T-helper 2 cell treated with Interferon-gamma antibody and Interleukin-4, amounts not matched to agents 100 ng/mL and 5 ng/mL, for 36 hours (primary cell): ENCODE data around the gene HSPBAP1. TPM values are rescaled to one million over a fixed set of nuclear protein-coding genes. Genes with fewer than 3 reads are reported as not detected.
"Not testable (repeated sequence)": the region's sequence is repeated elsewhere in the genome, so short reads cannot be mapped to it uniquely, and the experiment has no call there.

Source experiments
- intact Hi-C: fragments of 100-400 bp; cut with micrococcal nuclease; formaldehyde crosslinking; loops from one replicate; pipeline ENCODE4 v1.15.1; 2023
- total RNA-seq: library from RNA; stranded (reverse); gene quantifications from 2 replicates; pipeline ENCODE4 v1.2.3, GENCODE V29; 2022

HSPBAP1 gene
- total RNA-seq, 1 donor from 2014 or later = 8.2 TPM

DNA sequence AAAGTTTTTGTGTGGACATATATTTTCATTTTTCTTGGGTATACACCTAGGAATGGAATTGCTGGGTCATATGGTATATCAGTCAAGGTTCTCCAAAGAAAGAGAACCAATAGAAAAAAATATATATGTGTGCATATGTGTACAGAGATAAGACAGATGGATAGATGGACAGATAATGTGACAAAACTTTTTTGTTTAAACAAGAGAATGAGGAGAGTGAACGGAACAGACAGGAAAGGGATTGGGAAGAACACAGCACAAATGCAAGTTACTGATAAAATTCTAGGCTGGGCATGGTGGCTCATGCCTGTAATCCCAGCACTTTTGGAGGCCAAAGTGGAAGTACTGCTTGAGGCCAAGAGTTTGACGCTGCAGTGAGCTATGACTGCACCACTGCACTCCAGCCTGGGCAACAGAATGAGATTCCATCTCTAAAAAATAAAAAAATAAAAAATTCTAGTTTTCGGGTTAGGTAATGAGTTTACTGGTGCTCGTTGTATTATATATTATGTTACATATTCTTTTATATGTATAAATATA lies 50.0 kb downstream of the HSPBAP1 start:
- intact Hi-C loops = no loop called here

- intact Hi-C loops = no loop called here
Observed at GRCh38 chr3:122742234-122742633, 51.4 kb downstream of the HSPBAP1 start.

DNA sequence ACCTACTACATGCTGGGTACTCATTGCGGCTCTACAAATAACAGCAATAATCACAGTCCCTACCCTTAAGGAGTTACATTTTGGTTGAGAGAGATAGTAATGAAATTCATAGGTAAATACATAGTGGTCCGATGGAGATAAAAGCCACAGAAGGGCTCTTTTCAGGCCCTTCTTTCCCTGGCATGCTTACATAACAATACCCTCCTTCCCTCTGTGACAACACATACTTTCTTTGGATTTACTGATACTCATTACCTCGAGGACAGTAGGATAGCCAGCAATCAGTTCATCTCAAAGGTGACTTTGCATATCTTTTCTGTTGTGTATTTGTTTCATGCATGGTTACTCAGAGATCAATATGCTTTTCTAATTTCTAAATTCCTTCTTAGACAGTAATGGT lies 54.5 kb downstream of the HSPBAP1 start:
- intact Hi-C loops = no loop called here

- intact Hi-C loops = not testable (repeated sequence)
Observed at GRCh38 chr3:122732682-122733525, 60.7 kb downstream of the HSPBAP1 start.

- intact Hi-C loops = no loop called here
Observed at GRCh38 chr3:122730240-122730639, 63.4 kb downstream of the HSPBAP1 start.

DNA sequence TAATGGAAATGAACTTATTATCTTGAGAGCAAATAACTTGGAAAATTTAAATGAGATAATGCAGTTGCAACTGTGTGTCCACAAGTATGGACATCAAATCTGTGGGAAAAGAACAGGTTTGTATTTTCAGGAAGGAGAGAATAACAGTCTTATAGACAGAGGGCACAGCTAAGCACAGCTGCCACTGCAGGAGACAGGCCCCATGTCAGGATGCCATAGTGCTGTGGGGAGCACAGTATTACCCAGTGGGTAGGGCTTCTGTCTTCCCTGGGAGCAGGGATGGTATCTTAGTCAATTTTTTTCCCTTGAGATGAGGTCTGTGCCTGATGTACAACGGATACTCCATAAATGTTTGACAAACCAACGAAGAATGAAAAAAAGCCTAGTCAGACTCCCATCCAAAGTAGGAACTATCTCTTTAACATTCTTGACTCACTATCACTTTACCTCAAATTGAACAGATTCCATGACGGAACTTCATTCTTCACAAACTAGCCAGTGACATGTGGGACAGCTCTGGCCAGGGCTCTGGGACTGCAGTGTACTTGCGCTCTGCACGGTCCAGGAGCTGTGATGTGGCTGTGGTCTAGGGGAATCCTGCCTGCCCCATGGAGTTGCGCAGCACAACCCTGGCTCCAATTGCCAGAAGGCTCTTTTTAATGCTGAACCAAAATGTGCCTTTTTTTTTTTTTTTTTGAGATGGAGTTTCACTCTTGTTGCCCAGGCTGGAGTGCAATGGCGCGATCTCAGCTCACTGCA lies 64.7 kb downstream of the HSPBAP1 start:
- intact Hi-C loops = no loop called here

- intact Hi-C loops = no loop called here
Observed at GRCh38 chr3:122728186-122728585, 65.4 kb downstream of the HSPBAP1 start.

DNA sequence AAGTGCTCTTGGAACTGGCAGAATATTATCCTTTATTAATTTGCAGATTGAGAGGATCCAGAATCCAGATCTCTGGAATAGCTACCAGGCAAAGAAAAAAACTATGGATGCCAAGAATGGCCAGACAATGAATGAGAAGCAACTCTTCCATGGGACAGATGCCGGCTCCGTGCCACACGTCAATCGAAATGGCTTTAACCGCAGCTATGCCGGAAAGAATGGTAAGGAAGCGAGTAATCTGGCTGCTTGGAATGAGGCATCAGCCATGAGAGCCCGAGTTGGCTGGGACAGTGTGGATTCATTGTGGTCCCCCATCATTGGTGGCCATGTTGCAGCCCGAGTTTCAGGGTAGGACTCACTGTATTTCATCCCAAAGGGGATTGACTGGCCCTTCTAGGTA lies 65.9 kb downstream of the HSPBAP1 start:
- intact Hi-C loops = no loop called here

- intact Hi-C loops = no loop called here
Observed at GRCh38 chr3:122727294-122727693, 66.3 kb downstream of the HSPBAP1 start.

- intact Hi-C loops = no loop called here
Observed at GRCh38 chr3:122725106-122725505, 68.5 kb downstream of the HSPBAP1 start.

DNA sequence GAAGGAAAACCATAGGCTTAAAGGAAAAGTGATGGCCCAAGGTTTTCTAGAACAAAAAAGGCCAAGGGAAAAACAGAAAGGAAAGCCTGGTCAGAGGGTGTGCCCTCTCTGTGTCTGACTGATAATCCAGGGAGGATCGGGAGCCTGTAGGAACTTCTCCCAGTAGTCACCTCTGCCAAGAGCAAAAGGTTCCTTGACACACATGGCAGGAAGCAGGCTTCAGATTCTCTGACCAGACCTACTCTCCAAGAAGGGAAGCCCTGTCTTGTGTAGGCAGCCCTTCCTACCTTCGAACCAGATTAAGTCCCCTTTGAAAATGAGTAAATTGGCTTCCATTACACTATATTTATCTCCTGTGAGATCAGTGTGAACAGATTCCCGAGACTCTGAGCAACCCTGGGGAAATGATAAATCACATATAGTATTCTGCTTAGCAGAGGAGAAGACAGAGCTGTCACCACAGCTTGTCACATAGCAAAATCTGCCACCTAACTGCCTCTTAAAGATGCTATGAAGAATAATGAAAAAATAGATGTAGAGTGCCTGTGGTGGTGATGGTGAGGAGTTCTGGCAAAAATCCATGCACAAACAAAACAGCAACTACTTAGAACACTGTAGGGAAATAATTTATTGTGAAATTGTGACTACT lies 74.2 kb downstream of the HSPBAP1 start:
- intact Hi-C loops = no loop called here

- intact Hi-C loops = no loop called here
Observed at GRCh38 chr3:122716667-122717066, 77.0 kb downstream of the HSPBAP1 start.

DNA sequence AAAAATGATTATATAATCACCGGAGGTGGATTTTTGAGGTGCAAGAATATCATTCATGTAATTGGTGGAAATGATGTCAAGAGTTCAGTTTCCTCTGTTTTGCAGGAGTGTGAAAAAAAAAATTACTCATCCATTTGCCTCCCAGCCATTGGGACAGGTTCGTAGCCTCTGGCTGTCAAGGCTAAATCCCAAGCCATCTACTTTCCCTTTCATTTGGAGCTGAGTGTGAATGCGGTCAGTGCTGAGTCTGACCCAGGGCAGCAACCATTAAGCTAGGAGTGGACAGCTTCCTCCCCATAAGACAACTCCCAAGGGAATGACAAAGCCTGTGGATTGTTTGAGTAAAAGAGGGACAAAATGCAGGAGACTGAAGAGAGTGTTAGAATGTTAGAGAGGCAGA lies 79.4 kb downstream of the HSPBAP1 start:
- intact Hi-C loops = no loop called here

- intact Hi-C loops = not testable (repeated sequence)
Observed at GRCh38 chr3:122710616-122711251, 82.9 kb downstream of the HSPBAP1 start.

- intact Hi-C loops = no loop called here
Observed at GRCh38 chr3:122705379-122705778, 88.3 kb downstream of the HSPBAP1 start.

DNA sequence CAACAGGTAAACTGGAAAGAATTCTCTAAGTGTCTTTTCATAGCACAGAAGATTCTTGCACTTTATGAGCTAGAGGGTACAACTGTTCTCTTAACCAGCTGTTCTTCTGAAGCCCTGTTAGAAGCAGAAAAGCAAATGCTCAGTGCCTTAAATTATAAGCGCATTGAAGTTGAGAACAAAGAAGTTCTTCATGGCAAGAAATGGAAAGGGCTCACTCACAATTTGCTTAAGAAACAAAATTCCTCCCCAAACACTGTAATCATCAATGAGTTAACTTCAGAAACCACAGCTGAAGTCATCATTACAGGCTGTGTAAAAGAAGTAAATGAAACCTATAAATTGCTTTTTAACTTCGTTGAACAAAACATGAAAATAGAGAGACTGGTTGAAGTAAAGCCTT lies 93.4 kb downstream of the HSPBAP1 start:
- intact Hi-C loops = no loop called here

DNA sequence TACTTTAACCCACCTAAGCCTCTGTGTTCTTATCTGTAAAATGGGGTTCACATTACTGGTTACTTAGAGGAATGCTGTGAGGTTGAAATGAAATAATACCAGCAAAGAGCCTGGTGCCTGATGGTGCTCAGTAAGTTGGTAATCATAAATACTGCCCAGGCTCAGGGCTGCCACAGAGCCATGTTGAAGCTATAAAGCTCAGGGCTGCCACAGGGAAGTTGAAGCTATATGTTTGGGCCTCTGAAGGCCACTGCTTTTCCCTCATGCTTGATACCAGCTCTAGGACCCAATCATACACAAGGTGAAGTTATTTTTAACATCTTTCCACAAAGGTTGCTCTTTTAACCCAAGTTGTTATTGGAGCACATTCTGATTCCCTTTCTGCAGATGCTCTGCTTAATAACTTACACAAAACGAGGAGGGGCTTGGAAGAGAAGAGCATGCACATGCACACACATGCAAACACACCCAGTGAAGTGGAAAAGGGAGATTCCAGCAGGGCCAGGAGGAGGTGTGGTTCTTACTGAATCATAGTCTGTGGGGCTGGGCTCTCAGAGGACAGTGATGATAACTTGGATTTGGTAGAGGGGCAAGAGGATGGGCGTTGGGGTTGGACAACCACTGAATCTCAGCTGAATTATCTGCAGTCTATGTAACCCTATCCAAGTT lies 95.5 kb downstream of the HSPBAP1 start:
- intact Hi-C loops = no loop called here

GRCh38 chr3:122695927-122696561 lies 97.6 kb downstream of the HSPBAP1 start:
- intact Hi-C loops = no loop called here

GRCh38 chr3:122694966-122695365 lies 98.7 kb downstream of the HSPBAP1 start:
- intact Hi-C loops = no loop called here

DNA sequence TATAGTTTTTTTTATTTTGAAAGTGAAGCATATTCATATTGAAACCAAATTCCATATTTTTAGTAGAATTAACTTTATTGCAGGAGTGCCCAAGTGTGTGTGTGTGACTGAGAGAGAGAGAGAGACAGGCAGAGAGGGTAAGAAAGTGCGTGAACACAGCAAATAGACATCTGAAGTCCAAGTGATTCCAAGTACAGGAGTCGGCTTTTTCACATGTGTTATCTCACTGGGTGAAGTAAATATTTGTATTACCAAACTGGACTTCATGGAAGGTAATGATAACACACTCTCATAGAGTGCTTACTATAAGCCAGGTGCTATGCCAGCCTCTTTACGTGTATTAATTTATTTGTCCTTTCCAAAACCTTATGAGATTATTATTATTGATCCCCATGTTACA lies 101.0 kb downstream of the HSPBAP1 start:
- intact Hi-C loops = no loop called here
